HG02588 (cell line): Measurements from ENCODE around the gene NDUFB8.
A peak's percentile ranks its signal among the peaks of the same experiment; 100 is the strongest.
"Not testable (repeated sequence)": the region's sequence is repeated elsewhere in the genome, so short reads cannot be mapped to it uniquely, and the experiment has no call there.

ENCODE experiments used
- ATAC-seq: cut with Tn5 transposase; IDR thresholded peaks from one replicate; pipeline ENCODE4 v1.9.1; 2021; ENCODE audit warnings: mild to moderate bottlenecking, moderate library complexity; ENCODE audit not compliant: unreplicated experiment

NDUFB8 gene

DNA sequence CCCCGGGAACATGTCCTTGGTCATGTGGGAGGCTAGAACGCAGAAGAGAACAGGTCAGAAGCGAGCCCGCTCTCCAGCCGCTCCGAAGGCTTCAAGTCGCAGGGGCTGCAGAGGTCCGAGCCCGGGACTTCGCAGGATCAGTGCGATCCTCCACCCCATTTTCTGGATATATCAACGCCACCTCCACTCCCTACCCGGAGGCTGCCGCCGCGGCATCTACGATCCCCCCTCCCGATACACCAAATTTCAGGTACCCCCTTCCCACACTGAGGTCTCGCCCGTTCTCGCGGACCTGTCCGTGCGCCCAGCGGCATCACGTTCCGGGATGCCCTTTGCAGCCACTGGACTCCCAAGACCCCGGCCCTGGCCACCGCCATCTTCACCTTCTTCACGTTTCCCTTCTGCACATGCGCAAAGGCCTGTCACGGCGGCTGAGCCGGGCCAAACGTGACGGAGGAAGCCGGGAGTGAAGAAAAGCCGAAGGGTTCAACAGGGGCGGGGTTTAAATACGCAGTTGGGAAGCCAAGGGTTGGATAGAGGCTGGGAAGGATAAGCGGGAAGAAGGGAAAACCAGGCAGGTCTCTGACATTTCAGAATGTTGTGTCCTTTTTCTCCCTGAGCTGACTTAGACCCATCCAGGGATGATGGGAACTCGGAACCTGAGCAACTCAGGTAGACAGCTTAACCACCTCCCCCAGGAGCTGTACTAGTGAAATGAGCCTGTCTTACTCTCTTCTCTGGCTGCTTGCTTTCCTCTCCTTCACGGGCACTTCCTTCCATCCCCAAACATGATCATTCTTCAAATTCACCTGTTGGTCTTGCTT lies at the start of gene NDUFB8:
NDUFB8 (minus strand) TSS at position 397 of the 824 bp plus-strand sequence; CDS start at position 377, 20 bp downstream.
- peak; percentile 65 for ATAC-seq

DNA sequence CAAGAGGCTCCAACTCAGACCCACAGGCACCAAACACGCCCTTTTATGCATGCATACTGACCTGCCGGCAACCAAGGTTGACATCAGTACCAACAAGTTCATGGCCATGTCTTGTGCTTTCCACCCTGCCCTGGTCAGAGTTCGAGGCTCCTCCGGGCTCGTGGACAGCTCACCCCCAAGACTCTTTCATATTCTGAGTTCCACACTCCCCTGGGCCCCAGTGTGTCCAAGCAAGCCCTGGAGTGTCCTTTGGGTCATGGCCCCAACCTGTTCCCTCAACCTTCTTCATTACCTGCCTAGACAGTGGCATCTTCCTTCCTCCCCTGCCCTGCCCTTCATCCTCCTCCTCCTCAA lies 46.6 kb upstream of the NDUFB8 start:
- ATAC-seq: no peak

DNA sequence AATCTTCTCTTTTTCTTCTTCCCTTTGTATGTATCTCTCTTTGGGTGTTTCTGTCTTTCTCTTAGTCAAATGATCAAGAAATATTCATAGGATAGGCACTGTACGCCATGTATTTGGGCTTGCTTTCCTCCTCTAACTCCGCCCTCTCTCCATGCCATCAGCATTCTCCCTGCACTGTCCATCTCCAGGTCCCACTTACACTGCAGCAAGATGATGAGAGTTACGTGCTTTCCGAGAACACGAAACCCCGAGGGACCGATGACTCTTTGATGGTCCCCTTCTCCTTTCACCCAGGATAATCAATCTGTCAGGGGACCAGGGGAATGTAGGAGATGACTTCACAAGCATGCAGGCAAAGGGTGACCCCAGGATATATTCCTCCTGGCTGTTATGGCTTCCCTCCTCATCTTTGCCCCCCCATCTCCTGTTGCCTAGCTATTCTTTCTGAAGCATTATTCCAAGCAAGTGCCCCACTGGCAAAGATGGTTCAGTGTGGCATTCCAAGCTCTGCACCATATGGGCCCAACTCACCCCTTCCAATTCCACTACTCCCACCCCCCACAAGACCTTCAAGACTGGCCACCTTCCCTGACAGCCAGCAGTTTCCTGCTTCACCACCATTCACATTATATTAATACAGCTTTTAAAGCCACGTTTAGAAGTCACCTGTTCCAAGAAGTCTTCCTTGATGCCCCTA lies 46.1 kb upstream of the NDUFB8 start:
- ATAC-seq: no peak

DNA sequence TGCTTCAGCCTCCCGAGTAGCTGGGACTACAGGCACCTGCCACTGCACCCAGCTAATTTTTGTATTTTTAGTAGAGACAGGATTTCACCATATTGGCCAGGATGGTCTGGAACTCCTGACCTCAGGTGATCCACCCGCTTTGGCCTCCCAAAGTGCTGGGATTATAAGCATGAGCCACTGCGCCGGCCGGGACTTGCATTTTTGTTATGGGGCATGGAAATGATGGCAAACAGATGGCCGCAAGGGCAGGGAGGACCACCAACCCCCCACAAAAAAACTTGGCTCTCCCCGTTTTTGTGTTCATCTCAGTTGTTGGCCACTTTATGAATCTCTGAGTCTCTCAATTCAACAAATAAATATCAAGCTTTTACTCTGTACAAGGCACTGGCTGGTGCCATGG lies 45.5 kb upstream of the NDUFB8 start:
- not testable (repeated sequence) for ATAC-seq

DNA sequence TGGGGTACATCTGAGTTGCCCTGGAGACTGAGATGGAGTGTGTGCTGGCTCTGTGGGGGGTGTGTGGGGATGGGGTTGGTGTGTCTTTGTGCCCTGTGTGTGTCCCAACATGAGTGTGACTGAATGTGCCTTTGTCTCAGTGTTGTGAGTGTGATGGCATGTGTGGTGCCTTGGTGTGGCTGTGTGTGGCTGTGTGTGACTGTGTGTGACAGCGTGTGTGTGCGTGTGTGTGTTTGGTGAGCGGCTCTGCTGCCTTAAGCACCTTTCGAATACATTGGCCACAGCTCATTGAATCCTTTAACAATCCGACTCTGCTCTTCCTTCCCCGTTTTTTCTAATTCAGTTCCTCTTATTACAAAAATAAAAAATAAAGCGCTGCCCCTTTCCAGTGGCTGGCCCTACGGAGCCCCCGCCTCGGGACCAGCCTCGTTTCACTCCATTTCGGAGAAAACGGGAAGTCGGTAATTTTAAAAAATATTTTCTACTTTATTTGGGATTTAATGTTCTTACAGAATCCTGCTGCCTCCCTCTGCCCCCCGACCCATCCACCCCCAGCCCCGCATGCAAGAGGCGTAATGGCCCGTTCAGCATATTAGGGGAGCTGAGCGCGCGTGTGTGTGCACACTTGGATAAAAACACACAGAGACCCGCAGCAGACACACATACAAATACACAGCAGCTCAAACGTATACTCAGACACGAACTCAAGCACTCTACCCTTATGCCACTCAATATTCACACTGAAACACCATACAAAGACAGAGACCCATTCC lies 41.6 kb upstream of the NDUFB8 start:
- no peak for ATAC-seq

DNA sequence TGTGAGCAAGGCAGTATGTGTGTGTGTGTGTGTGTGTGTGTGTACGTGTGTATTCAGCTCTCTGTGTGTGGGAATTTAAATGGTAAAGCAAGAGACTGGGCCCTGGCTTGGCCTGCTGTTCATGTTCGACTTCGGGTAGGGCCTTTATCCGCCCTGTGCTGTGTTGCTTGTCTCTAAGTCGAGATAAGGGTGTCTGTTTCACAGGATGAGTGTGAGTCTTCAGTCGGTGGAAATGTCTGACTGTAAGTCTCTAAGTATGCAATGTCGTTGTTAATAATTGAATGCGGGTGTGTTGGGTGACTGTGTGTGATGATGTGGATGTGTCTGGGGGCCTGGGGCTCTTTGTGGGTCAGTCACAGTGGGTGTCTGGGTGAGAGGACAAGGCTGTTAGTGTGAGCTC lies 40.8 kb upstream of the NDUFB8 start:
- no peak for ATAC-seq

DNA sequence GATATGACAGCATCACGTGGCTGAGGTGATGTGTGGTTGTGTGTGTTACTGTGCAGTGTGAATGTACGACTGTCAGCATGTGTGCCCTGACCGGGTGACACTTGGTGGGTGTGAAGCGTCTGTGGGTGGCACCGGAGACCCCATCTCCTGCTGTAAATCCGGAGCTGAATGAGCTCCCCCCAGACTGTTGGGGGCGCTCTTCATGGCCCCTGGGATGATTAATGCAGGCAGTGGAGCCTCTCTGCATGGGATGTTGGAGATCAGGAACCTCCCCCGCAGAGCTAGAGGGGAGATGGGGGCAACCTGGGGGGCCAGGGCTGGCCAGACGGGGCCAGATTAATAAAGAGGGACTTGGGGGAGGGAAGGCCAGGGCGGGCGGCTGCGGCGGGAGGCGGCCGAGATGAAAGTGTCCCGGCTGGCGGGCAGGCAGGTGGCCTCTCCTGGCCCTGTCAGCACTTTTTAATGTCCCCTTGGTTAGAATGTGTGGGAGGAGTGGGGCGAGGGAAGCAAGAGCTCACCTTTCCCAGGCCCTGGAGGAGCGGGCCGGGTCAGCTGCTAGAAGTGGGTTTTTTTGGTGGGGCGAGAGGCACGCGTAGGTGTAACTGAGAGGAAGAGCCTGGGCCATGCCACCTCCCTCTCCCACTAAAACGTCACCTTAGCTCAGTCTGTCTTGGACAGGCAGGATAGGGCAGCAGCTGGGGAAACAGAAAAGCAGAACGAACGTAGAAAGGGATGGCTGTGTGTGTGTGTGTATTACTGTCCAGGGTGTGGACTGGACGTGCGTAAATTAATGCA lies 40.2 kb upstream of the NDUFB8 start:
- ATAC-seq: no peak

DNA sequence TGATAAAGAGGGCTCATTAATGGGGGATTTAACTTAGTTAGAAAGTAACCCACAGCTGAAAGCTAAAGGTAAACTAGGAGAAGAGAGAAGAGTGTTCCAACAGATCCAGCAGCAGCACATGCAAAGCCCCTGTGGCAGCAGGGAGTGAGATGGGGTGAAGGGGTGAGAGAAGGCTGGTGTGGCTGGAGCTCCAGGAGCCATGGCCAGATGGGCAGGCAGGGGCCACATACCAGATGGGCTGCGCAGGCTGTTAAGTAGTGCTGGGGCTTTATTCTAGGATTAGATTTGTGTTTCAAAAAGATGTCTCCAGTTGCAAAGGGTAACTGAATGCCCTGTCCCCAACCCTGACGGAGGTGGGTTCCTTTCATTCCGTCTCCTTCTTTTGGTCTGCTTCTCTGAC lies 39.2 kb upstream of the NDUFB8 start:
- no peak for ATAC-seq

DNA sequence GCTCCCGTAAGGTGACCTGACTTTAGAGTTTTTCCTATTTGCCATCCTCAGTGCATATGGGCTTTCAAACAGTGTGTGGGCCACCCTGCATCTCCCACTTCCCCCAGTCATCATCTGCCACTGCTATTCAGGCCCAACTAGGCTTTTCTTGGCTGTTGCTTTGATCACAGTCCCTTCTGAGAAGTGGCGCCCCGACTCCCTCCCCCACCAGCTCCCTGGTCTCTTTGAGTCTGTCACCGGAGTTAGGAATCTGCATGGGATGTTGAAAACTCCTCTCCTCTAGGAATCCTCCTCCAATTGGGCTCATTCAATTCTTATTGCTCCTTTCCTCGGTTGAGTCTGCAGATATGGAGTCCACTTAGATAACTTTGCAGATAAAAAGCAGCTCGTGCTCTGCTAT lies 38.2 kb upstream of the NDUFB8 start:
- no peak for ATAC-seq

DNA sequence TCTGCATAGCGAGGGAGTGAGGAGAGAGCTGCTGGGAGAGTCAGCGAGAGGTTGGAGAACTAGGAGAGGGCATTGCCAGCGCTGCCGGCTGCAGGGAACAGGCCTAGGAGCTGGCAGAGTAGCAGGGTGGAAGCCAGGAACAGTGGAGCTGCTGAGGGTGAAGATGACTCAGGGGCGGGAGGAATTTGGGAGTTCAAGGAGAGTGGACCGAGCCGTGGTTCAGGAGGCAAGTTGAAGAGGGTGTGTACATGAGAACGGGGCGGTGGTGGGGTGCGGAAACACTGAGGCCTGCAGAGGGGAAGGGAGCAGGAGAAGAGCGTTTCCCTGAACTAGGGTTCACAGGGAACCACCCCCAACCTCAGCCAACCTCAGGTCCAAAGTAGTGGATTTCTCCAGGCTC lies 37.6 kb upstream of the NDUFB8 start:
- ATAC-seq: no peak

DNA sequence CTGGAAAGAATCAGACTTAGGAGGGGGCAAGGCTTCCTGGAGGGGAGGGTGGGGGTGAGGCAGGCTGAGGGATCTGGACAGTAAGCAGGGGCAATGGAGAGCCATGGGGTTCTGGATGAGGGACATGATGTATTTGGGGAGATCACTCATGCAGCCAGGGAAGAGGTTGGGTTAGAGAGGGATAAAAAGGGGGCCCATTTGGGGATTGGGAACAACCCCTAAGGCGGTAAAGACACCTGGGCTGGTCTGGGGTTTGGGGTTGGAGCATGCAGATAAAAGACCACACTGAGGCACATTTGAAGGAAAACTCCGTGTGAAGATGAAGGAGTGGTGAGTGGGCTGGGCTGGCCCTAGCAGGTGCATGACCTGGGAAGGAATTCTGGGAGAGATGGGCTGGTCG lies 36.9 kb upstream of the NDUFB8 start:
- no peak for ATAC-seq

DNA sequence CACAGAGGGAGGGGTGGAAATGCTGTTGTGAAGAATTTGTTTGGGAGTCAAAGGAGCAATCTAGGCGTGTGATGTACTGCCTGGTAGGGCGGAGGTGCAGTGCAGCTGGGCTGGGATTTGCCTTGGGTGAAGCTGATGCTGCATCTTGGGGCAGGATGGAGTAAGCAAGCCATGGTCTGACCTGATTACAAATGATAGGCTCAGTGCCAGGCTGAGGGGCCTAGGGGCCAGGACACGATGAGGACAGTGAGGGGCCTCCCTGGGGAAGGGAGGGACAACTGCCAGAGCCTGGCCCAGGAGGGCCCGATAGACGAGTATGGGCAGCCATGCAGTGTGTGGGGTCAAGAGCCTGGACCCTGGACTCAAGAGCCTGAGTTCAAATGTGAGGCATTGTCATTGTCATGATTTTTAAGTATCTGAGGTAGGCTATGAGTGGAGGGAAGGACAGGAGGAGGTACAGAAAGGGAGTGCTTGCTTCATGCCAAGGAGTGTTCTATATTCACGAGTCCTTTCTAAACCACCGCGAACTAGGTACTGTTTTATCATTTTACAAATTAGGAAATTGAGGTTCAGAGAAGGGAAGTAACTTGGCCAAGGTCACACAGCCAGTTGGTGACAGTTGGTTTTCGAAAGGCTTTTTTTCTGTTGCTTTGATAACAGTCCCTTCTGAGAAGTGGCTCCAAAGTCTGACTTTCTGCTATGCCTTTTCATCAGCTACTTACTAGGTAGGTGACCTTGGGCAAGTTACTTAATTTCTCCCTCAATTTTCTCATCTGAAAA lies 35.7 kb upstream of the NDUFB8 start:
- no peak for ATAC-seq

DNA sequence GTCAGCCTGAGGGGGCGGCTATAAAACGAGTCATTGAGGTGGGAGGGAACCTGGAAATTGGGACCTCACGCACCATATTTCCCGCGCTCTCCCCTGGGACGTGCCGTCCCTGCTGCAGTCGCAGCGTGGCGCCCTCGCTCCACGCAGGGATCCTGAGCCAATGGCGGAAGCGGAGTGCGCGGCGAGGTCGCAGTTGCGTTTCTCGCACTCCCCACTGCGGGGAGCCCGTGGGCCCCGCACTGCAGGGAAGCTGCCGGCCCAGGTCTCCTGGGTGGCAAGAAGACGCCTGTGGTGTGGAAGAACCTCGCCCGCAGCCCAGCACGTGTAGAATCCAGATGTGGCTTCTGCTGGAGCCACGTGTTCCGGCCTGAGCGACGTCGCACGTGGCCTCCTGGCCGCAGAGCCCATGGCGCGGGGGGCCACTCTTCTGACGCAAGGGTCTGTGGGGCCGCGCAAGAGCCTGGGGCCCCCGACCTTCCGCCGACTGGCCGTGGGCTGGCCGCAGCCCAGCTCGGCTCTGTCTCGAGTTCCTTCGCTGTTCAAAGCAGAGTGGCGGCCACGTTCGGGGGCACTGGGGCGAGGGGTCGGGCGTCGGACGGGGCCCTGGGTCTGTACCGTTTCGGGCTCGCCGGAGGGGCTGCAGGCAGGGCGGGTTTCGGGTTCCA lies 32.5 kb upstream of the NDUFB8 start:
- ATAC-seq: peak; percentile 84

DNA sequence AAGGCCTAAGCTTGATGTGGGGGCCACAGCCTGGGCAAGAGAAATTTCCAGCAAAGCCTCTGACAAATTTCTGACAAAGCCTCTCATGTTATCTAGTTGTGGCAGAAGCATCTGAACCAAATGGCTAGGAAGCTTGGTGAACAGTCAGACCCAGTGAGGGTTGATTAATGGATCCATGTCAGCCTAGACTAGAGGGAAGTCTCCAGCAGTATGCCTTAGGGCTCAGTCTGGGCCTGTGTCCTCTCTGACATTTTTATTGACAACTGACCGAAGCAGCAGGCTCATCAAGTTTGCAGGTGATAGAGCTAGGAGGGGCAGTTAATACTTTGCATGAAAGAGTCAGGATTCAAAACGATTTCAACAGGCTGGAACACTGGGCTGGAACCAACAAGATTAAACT lies 31.3 kb upstream of the NDUFB8 start:
- no peak for ATAC-seq

DNA sequence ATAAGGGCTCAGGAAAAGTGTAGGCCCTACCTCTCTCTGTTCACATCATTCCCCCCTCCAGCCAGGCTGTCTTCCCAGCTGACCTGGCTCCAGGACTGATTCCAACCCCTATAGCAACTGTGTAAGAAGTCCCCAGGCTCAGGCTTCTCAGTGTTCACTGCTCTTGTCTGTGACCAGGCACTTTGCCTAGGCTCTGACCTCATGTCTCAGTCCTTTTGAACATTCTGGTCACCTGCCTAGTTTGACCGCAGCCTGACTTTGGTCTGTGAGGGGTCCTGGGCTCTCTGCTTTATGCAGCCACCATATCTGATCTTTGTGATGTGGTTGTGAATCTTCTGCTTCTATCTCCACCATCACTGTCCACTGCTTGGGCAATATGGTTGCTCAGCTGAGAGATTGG lies 30.6 kb upstream of the NDUFB8 start:
- ATAC-seq: no peak

DNA sequence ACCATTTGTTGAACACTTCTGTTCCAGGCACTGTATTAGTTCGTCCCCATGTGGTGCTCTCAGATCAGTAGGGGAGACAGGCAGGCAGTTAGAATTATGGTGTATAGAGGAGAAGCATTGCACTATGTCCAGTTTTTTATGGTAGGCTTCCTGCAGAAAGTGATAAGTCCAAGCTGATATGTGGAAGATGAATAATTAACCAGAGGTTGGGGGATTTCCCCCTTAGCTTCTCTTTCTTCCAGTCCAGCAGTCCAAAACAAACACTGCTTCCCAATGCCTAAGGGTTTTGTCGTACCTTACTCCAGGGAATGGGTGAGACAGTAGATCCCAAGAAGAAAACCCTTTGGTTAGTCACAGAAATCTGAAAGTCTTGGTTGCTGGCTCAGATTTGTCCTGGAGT lies 25.2 kb upstream of the NDUFB8 start:
- no peak for ATAC-seq

DNA sequence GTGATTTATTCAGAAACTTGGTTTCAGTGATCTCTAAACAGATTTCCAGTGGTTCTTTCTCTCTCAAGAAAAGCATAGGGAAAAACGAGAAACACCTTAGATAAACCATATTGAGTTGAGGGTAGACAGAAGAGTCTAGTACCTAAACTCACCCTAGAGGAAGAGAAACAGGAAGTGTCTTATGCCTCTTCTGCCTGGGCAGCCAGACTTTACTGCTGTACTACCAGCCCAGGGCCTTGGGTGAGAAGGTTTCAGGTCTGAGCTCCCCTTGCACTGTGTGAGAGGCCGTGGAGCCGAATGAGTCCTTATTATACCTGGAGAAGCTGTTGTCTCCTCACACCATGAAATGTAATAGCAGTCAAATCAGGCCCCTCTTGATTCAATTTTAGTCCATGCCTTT lies 24.3 kb upstream of the NDUFB8 start:
- ATAC-seq: no peak

DNA sequence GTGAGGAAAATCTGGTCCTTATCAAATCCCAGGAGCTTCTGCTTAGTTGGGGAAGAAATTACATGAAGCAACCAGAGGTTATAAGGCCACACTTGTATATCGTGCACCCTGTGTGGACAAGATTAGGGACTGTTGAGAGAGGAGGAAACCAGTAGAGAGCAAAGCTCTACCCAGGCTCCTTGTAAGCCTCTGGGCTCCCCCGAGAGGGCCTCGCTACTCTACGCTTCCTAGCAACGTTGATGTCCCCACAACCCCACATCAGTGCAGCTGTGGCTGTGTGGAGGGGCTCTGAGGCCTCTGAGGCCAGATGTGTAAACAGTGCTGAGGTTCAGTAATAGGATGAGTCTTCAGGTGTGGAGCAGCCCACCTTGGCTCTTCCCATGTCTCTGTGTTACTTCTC lies 22.1 kb upstream of the NDUFB8 start:
- no peak for ATAC-seq

DNA sequence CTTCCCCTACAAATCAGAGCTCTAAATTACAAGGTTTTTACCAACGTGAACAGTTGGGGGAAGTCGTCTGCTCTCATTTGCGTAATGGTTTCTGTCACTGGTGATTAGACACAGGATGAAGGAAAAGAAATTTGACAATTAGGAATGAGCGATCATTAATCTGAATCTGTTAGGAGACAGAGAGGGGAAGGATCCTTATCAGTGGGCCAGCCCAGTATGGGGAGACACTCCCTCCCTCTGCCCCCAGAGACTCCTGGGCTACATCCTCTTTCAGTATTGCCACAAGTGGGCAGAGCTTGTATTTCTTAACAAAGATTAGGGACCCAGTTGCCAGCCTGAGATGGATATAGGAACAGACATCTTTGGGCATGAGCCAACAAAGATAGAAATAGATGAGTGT lies 21.5 kb upstream of the NDUFB8 start:
- no peak for ATAC-seq

DNA sequence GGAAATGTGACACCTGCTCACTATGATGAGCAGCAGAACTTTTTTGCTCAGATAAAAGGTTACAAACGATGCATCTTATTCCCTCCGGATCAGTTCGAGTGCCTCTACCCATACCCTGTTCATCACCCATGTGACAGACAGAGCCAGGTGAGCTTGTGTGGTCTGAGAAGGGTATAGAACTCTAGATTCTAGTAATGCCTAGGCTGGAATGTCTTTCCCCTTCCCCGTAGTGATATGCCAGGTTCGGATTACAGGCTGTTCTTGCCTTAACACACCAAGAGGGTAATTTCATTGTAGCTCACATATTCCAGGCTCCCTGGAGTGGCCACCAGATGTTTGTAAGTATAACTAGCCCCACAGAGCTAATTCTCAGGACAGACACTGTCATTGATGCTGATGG lies 15.3 kb upstream of the NDUFB8 start:
- ATAC-seq: no peak
